GM12878 (cell line): ENCODE results near the gene EPAS1. TPM values are rescaled to one million over a fixed set of nuclear protein-coding genes. Genes with fewer than 3 reads are reported as not detected.
A peak's percentile ranks its signal among the peaks of the same experiment; 100 is the strongest.

Source experiments
- ATAC-seq: fragments of 200-7000 bp; cut with Tn5 transposase; 3 replicates; pipeline ENCODE4 v1.9.1; 2020; ENCODE audit warnings: mild to moderate bottlenecking, moderate library complexity
- BruUV-seq: library from RNA; stranded (reverse); fragments of 400-500 nt; replicated peaks from 2 replicates; lab custom pipeline; 2021; lab: Mats Ljungman, UMichigan
- CTCF ChIA-PET: fragments of 300-600 bp; sonication (Branson Sonifier 250); formaldehyde crosslinking; extraction: SDS; loops from one replicate; lab custom pipeline; 2021; ENCODE audit warnings: inconsistent platforms; lab: Yijun Ruan, JAX
- POLR2A ChIA-PET: fragments of 350-600 bp; formaldehyde crosslinking; extraction: SDS; loops from one replicate; lab custom pipeline; 2021; ENCODE audit warnings: inconsistent platforms; lab: Charles Lee
- RAD21 ChIA-PET: fragments of 300-600 bp; sonication (Branson Sonifier 250); formaldehyde crosslinking; loops from one replicate; lab custom pipeline; 2023; ENCODE audit warnings: antibody characterized with exemption; ENCODE audit not compliant: unreplicated experiment; lab: Charles Lee
- SMC1A ChIA-PET: fragments of 300-600 bp; sonication (Branson Sonifier 250); formaldehyde crosslinking; loops from one replicate; lab custom pipeline; 2023; ENCODE audit not compliant: unreplicated experiment, uncharacterized antibody; lab: Charles Lee
- DNase-seq: peaks from one replicate; pipeline ENCODE4 v3.0.0-alpha.2; 2011; ENCODE audit warnings: low read depth, low spot score
- FAIRE-seq: peaks from 3 replicates; lab custom pipeline; 2011; peaks lifted over from hg19 to GRCh38; lab: Jason Lieb, UNC
- H2AFZ ChIP-seq: 2 replicates; pipeline ENCODE4 v1.6.0; 2011; ENCODE audit warnings: low read depth, low read length, control low read depth; ENCODE audit not compliant: control insufficient read depth
- H3K27ac ChIP-seq: 2 replicates; pipeline ENCODE4 v1.5.1; 2011; ENCODE audit warnings: control low read depth; ENCODE audit not compliant: control insufficient read depth, insufficient read depth
- H3K27me3 ChIP-seq, 2 experiments: replicated peaks in 1 of 2; 2 replicates each; pipeline versions ENCODE4 v1.6.0 to v1.6.1; 2011; ENCODE audit warnings: low read length in 1 of 2; ENCODE audit not compliant: control insufficient read depth in 2 of 2, insufficient read depth in 2 of 2
- H3K36me3 ChIP-seq, 2 experiments: 2 replicates each; pipeline ENCODE4 v1.5.1; 2011; ENCODE audit warnings: low read length in 1 of 2; ENCODE audit not compliant: control insufficient read depth in 2 of 2, insufficient read depth in 2 of 2
- H3K4me1 ChIP-seq: 2 replicates; pipeline ENCODE4 v1.6.1; 2011; ENCODE audit warnings: mild to moderate bottlenecking, low read length, moderate library complexity, mixed read lengths; ENCODE audit not compliant: control insufficient read depth, insufficient read depth
- H3K4me2 ChIP-seq: 2 replicates; pipeline ENCODE4 v1.6.0; 2011; ENCODE audit warnings: control low read depth; ENCODE audit not compliant: control insufficient read depth, insufficient read depth
- H3K4me3 ChIP-seq: fragments of 200-600 bp; sonication (generic); 2 replicates; pipeline ENCODE4 v1.5.1; 2016
- H3K79me2 ChIP-seq: 2 replicates; pipeline ENCODE4 v1.6.0; 2011; ENCODE audit warnings: low read length; ENCODE audit not compliant: control insufficient read depth, insufficient read depth
- H3K9ac ChIP-seq: 2 replicates; pipeline ENCODE4 v1.8.0; 2011; ENCODE audit warnings: low read length, control low read depth, mixed read lengths; ENCODE audit not compliant: control insufficient read depth, insufficient read depth
- H3K9me3 ChIP-seq: replicated peaks from 3 replicates; pipeline ENCODE4 v1.5.1; 2011; ENCODE audit warnings: mild to moderate bottlenecking, low read length; ENCODE audit not compliant: control insufficient read depth, insufficient read depth
- H4K20me1 ChIP-seq: 2 replicates; pipeline ENCODE4 v1.6.0; 2011; ENCODE audit not compliant: control insufficient read depth, insufficient read depth
- BACH1 ChIP-seq: fragments of 450-650 bp; IDR thresholded peaks from 2 replicates; pipeline ENCODE4 v1.6.1; 2017; ENCODE audit warnings: mild to moderate bottlenecking, borderline replicate concordance
- ETV6 ChIP-seq, 2 experiments: fragments of 450-650 bp in 1 of 2; IDR thresholded peaks in 1 of 2; conservative IDR thresholded peaks in 1 of 2; 2 replicates each; pipeline ENCODE4 v1.6.1; 2014; ENCODE audit warnings: antibody characterized with exemption in 1 of 2, borderline replicate concordance in 1 of 2, low read depth in 1 of 2, mild to moderate bottlenecking in 1 of 2, moderate library complexity in 1 of 2
- FOS ChIP-seq: IDR thresholded peaks from 3 replicates; pipeline ENCODE4 v1.6.1; 2011; ENCODE audit warnings: borderline replicate concordance; ENCODE audit not compliant: insufficient read length; ENCODE audit errors: extremely low read depth
- IRF5 ChIP-seq: fragments of 450-650 bp; IDR thresholded peaks from 2 replicates; pipeline ENCODE4 v1.6.1; 2017; ENCODE audit warnings: borderline replicate concordance
- RELB ChIP-seq: fragments of 450-650 bp; IDR thresholded peaks from 2 replicates; pipeline ENCODE4 v1.6.1; 2017; ENCODE audit warnings: low read depth, mild to moderate bottlenecking, moderate library complexity
- WGBS: methylation state at CpG from one replicate; pipeline ENCODE4 v1.1.6; 2016; ENCODE audit warnings: low lambda C conversion rate; ENCODE audit not compliant: insufficient replicate concordance, insufficient coverage; ENCODE audit errors: missing lambda C conversion rate; 5-methylcytosine and 5-hydroxymethylcytosine counted together
- in situ Hi-C: fragments of 300-500 bp; cut with MboI; formaldehyde crosslinking; loops from 9 replicates; pipeline ENCODE4 v1.14.3; 2018; ENCODE audit warnings: mixed read lengths
- intact Hi-C: fragments of 100-400 bp; cut with micrococcal nuclease; formaldehyde crosslinking; loops from one replicate; pipeline ENCODE4 v1.14.2; 2022; ENCODE audit not compliant: unreplicated experiment
- polyA plus RNA-seq, 11 experiments: library from polyadenylated mRNA; depleted of rRNA in 4 of 11; unstranded in 6 of 11; stranded (reverse) in 5 of 11; fragments of >200 nt; fragmentation: Nextera tagmentation in 4 of 11; fragmentation: Illumina TruSeq in 1 of 11; extraction: Ambion mirVana in 4 of 11; extraction: Trizol in 1 of 11; gene quantifications; 1 replicate in 1 of 11; 2 replicates in 10 of 11; pipeline versions ENCODE4 v1.2.1 to v1.2.3, GENCODE V29; 2011 to 2016; ENCODE audit warnings: inconsistent platforms in 2 of 11, missing spikeins in 2 of 11, low read depth in 1 of 11
- total RNA-seq, 4 experiments: library from RNA; depleted of rRNA in 3 of 4; stranded (reverse); fragments of >200 nt in 3 of 4; fragmentation: Illumina TruSeq in 1 of 4; extraction: Trizol in 1 of 4; gene quantifications; 2 replicates each; pipeline versions ENCODE4 v1.2.1 to v1.2.3, GENCODE V29; 2013 to 2021

EPAS1 gene
- total and polyA plus RNA-seq, 10 of the 15 experiments (the other 5 are each of a cell fraction or from before 2014, with no cell fraction given): 0.11 to 22.0 (median 1.3) TPM; not detected in 1

- TF ChIP-seq RELB: 0 out of 2 replicates have a peak, but pooled peaks have one; percentile 21
- no peak for TF ChIP-seq IRF5
- TF ChIP-seq, all 136 proteins: peak for 3
Measured at GRCh38 chr2:46318579-46319460, 21.6 kb downstream of the EPAS1 start (continued).

- Histone ChIP-seq H3K9ac (no peak overlapping the region), H3K27me3 (no peaks in the 10 kb centered on the region; a peak in 1 of 4 replicates), H3K4me2 (no peak overlapping the region), H2AFZ (no peak overlapping the region), H4K20me1 (no peaks in the 10 kb centered on the region), H3K27ac (no peak overlapping the region), H3K9me3 (no peaks in the 10 kb centered on the region), H3K4me1 (no peaks in the 10 kb centered on the region), H3K4me3 (no peak overlapping the region), H3K36me3 (no peaks in the 10 kb centered on the region), H3K79me2 (no peaks in the 10 kb centered on the region)
- DNase-seq (no peak), FAIRE-seq (no peak), ATAC-seq (no peak)
- ChIA-PET SMC1A (interaction anchor here (0.9 to 3.2 kb wide), 15 partner anchors 10 to 590 kb away, joined by 3 to 22 read pairs (median 7); partner anchors contain the start of gene EPAS1), CTCF (interaction anchor here (1.2 to 1.8 kb wide), 3 partner anchors 17 to 240 kb away, joined by 3 to 14 read pairs (median 3); no protein-coding TSS in a partner anchor), RAD21 (interaction anchor here (0.7 to 2.1 kb wide), 8 partner anchors 8 to 254 kb away, joined by 3 to 13 read pairs (median 6); no protein-coding TSS in a partner anchor), POLR2A (interaction anchor here (1.1 kb wide), 2 partner anchors 11 to 17 kb away, joined by 3 read pairs; no protein-coding TSS in a partner anchor)
- no TSS peak for BruUV-seq
- in situ Hi-C loops (no loop called here), intact Hi-C loops (no loop called here)
- WGBS: 42% methylated on average over 5 of the region's 5 CpGs
- no peak for TF ChIP-seq BACH1
- no peak for TF ChIP-seq FOS
- no peak for TF ChIP-seq ETV6 (conservative IDR thresholded peaks at IDR 0.05 in 1 of 2, IDR thresholded peaks at IDR 0.05 in 1 of 2; ENCODE audit: borderline replicate concordance in 1 of 2, low read depth in 1 of 2)
Measured at GRCh38 chr2:46319711-46320110, 22.5 kb downstream of the EPAS1 start.
